ENCODE results near the gene MYO18B. TPM values are rescaled to one million over a fixed set of nuclear protein-coding genes. Genes with fewer than 3 reads are reported as not detected.

The MYO18B gene
- total and polyA plus RNA-seq, 2 of the 8 experiments (the other 6 are each of a cell fraction or from before 2014, with no cell fraction given): 0.62 to 0.78 TPM

DNA sequence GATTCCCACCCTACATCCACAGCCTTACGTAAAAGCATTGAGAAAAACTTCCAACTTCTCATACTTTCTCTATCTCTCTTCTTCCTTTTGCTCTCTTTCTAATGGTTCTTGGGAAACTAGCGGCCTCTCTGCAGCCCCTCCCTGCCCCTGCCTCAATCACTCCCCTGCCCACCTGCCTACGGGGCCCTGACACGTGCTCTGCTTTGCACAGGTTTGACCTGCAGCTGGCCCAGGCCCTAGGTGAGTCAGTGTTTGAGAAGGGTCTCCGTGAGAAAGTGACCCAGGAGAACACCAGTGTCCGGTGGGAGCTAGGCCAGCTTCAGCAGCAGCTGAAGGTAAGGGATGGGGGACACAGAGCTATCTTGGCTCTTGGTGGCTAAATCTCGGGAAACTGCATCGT is 160.4 kb downstream of the MYO18B start:
- Histone ChIP-seq H3K23ac (ENCODE audit: insufficient read length) (no peak overlapping the region), H3K36me3 (ENCODE audit: control insufficient read depth in 2 of 4, insufficient read depth in 4 of 4, low read length in 3 of 4) (no peaks in the 10 kb centered on the region), H3K56ac (replicated peaks; ENCODE audit: insufficient read length, low read depth, low read length) (no peak overlapping the region), H3K18ac (ENCODE audit: extremely low read depth, low read length) (no peak overlapping the region), H3K27ac (ENCODE audit: low read depth, low read length) (no peak overlapping the region), H3K9ac (replicated peaks in 1 of 4; ENCODE audit: extremely low read depth in 1 of 4, low read depth in 3 of 4, low read length in 3 of 4) (no peak overlapping the region), H3K4ac (replicated peaks; ENCODE audit: insufficient read length, low read depth, low read length) (no peak overlapping the region), H3K79me2 (ENCODE audit: control insufficient read depth in 1 of 2, insufficient read depth in 2 of 2, low read length in 2 of 2) (no peaks in the 10 kb centered on the region), H3K79me1 (ENCODE audit: low read depth, low read length) (no peaks in the 10 kb centered on the region), H4K20me1 (replicated peaks in 1 of 2; ENCODE audit: control insufficient read depth in 1 of 2, insufficient read depth in 2 of 2, low read length in 2 of 2) (no peaks in the 10 kb centered on the region), H4K91ac (replicated peaks; ENCODE audit: insufficient read length, low read length) (no peak overlapping the region), H3K4me2 (ENCODE audit: insufficient read depth in 1 of 2, low read depth in 2 of 2, low read length in 2 of 2) (no peak overlapping the region), H2BK20ac (ENCODE audit: low read length) (no peak overlapping the region), H2BK120ac (replicated peaks; ENCODE audit: low read depth, low read length) (no peak overlapping the region), H2BK5ac (ENCODE audit: low read depth, low read length) (no peak overlapping the region), H2BK15ac (ENCODE audit: low read length) (no peak overlapping the region), H2AFZ (ENCODE audit: low read length) (no peak overlapping the region), H3K23me2 (ENCODE audit: low read depth, low read length) (no peaks in the 10 kb centered on the region), H3K4me1 (replicated peaks in 1 of 4; ENCODE audit: control insufficient read depth in 3 of 4, insufficient read depth in 4 of 4, low read length in 3 of 4) (0 out of 7 replicates have a peak, but pooled peaks cover 0 to 4% (median 0%) of the 10 kb centered on the region in 4 experiments), H2AK5ac (ENCODE audit: low read depth, low read length) (no peak overlapping the region), H3K4me3 (ENCODE audit: extremely low read depth in 1 of 4, insufficient read depth in 2 of 4, low read depth in 3 of 4, low read length in 4 of 4) (no peak overlapping the region), H3K9me3 (ENCODE audit: insufficient read depth in 2 of 2, low read depth in 1 of 2, low read length in 1 of 2) (no peaks in the 10 kb centered on the region), H3K14ac (ENCODE audit: insufficient read length) (no peak overlapping the region), H2BK12ac (ENCODE audit: low read depth, low read length) (no peak overlapping the region), H3K27me3 (replicated peaks in 1 of 4; ENCODE audit: control insufficient read depth in 3 of 4, extremely low read depth in 1 of 4, insufficient read depth in 3 of 4, low read length in 3 of 4) (no peaks in the 10 kb centered on the region), H4K8ac (ENCODE audit: extremely low read depth, insufficient read depth, low read length) (no peak overlapping the region), H4K5ac (ENCODE audit: insufficient read length, low read depth, low read length) (no peak overlapping the region)
- DNase-seq (ENCODE audit: low read depth in 1 of 2, low spot score in 2 of 2) (no peak), FAIRE-seq (no peak)
- ChIA-PET POLR2A (ENCODE audit: partially characterized antibody) (no interaction called here), CTCF (ENCODE audit: partially characterized antibody) (interaction anchor here (0.7 to 3.4 kb wide), 25 partner anchors 7 to 428 kb away, joined by 3 to 43 read pairs (median 6); partner anchors contain the start of gene SEZ6L)
- WGBS, 2 experiments (ENCODE audit: extremely low coverage in 1 of 2, insufficient coverage in 1 of 2, insufficient read length in 1 of 2, insufficient replicate concordance in 2 of 2, low coverage in 1 of 2, low lambda C conversion rate in 2 of 2, missing lambda C conversion rate in 1 of 2): 78% methylated on average over 8 of the region's 8 CpGs; no CpG with 5 or more reads in 1 of the 2 experiments
- TF ChIP-seq HDAC2 (IDR thresholded peaks at IDR 0.05; ENCODE audit: borderline replicate concordance in 1 of 2, low read depth in 2 of 2, low read length in 2 of 2) (no peak), SAP30 (IDR thresholded peaks at IDR 0.05; ENCODE audit: insufficient read depth, insufficient replicate concordance, low read length) (no peak), CBX8 (IDR thresholded peaks at IDR 0.05; ENCODE audit: borderline replicate concordance, low read depth, low read length) (no peak)
